Brain pericyte (primary cell): ENCODE results near the gene COBL.
"Not testable (repeated sequence)": the region's sequence is repeated elsewhere in the genome, so short reads cannot be mapped to it uniquely, and the experiment has no call there.

Source experiments
- DNase-seq: peaks from one replicate; pipeline ENCODE4 v3.0.0-alpha.2; 2012; ENCODE audit warnings: low read depth, low spot score

COBL gene

GRCh38 chr7:51009716-51010496 is 306.7 kb downstream of the COBL start:
- no peak for DNase-seq

- no peak for DNase-seq
These were observed 308.8 kb downstream of the COBL start for GRCh38 chr7:51007551-51008505.

- DNase-seq: no peak
These were observed 309.9 kb downstream of the COBL start for GRCh38 chr7:51006483-51007235.

GRCh38 chr7:51005074-51005473 is 311.5 kb downstream of the COBL start:
- no peak for DNase-seq

- no peak for DNase-seq
These were observed 315.7 kb downstream of the COBL start for GRCh38 chr7:51000956-51001355.

- DNase-seq: no peak
These were observed 321.8 kb downstream of the COBL start for GRCh38 chr7:50994753-50995319.

GRCh38 chr7:50990214-50990613 is 326.4 kb downstream of the COBL start:
- not testable (repeated sequence) for DNase-seq

- no peak for DNase-seq
These were observed 327.6 kb downstream of the COBL start for GRCh38 chr7:50988988-50989387.

GRCh38 chr7:50988465-50988864 is 328.1 kb downstream of the COBL start:
- no peak for DNase-seq

GRCh38 chr7:50985096-50985495 is 331.5 kb downstream of the COBL start:
- no peak for DNase-seq

- DNase-seq: no peak
These were observed 332.8 kb downstream of the COBL start for GRCh38 chr7:50983850-50984249.

GRCh38 chr7:50982626-50983025 is 334.0 kb downstream of the COBL start:
- DNase-seq: no peak

- no peak for DNase-seq
These were observed 334.9 kb downstream of the COBL start for GRCh38 chr7:50981743-50982142.

- no peak for DNase-seq
These were observed 336.2 kb downstream of the COBL start for GRCh38 chr7:50980411-50980810.

- DNase-seq: no peak
These were observed 337.9 kb downstream of the COBL start for GRCh38 chr7:50978633-50979215.

- DNase-seq: no peak
These were observed 339.2 kb downstream of the COBL start for GRCh38 chr7:50977421-50977820.

GRCh38 chr7:50976064-50976463 is 340.5 kb downstream of the COBL start:
- no peak for DNase-seq

GRCh38 chr7:50974240-50974639 is 342.4 kb downstream of the COBL start:
- DNase-seq: no peak

GRCh38 chr7:50973814-50974213 is 342.8 kb downstream of the COBL start:
- DNase-seq: no peak

GRCh38 chr7:50970092-50970491 is 346.5 kb downstream of the COBL start:
- no peak for DNase-seq
